ENCODE data around the gene SLC8B1.

DNA sequence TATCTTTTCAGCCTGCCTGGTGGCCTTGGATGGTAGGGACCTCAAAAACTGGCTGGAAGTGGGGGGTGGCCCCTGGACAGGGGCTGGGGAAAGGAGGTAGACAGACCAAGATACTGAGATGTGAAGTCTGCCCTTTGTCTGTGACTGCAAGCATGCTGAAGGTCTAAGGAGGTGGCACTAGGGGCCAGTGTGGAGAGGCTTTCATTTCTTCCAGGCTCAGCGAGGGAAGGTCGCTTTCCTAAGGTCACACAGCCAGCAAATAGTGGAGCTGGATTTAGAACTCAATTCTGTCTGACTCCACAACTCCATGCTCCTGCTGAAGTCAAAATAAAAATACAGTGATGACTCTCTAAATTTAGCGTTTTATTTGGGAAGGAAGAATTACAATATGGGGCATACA is 12.2 kb upstream of the SLC8B1 start:
- TF ChIP-seq, protein P1, sequence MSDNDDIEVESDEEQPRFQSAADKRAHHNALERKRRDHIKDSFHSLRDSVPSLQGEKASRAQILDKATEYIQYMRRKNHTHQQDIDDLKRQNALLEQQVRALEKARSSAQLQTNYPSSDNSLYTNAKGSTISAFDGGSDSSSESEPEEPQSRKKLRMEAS (IDR thresholded peaks at IDR 0.05; ENCODE audit: low read depth, low read length) = no peak
- TF ChIP-seq POLR2A (IDR thresholded peaks at IDR 0.05; ENCODE audit: extremely low read depth, insufficient read length) = no peak
- TF ChIP-seq, protein P2, sequence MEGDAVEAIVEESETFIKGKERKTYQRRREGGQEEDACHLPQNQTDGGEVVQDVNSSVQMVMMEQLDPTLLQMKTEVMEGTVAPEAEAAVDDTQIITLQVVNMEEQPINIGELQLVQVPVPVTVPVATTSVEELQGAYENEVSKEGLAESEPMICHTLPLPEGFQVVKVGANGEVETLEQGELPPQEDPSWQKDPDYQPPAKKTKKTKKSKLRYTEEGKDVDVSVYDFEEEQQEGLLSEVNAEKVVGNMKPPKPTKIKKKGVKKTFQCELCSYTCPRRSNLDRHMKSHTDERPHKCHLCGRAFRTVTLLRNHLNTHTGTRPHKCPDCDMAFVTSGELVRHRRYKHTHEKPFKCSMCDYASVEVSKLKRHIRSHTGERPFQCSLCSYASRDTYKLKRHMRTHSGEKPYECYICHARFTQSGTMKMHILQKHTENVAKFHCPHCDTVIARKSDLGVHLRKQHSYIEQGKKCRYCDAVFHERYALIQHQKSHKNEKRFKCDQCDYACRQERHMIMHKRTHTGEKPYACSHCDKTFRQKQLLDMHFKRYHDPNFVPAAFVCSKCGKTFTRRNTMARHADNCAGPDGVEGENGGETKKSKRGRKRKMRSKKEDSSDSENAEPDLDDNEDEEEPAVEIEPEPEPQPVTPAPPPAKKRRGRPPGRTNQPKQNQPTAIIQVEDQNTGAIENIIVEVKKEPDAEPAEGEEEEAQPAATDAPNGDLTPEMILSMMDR (IDR thresholded peaks at IDR 0.05; ENCODE audit: low read depth, low read length) = peak; percentile 5
